Measurements from ENCODE around the gene SLAMF8.

- TF ChIP-seq CTCF (IDR thresholded peaks at IDR 0.05) (no peak), POLR2A (IDR thresholded peaks at IDR 0.05) (no peak)
Observed at GRCh38 chr1:159864262-159864661, 37.6 kb downstream of the SLAMF8 start.
